HUES6 (cell line): Measurements from ENCODE around the gene SMR3A.

ENCODE experiments used
- H3K27ac ChIP-seq: 2 replicates; pipeline ENCODE4 v1.7.0; 2013; ENCODE audit warnings: low read depth, mild to moderate bottlenecking, low read length, inconsistent platforms
- H3K27me3 ChIP-seq: 2 replicates; pipeline ENCODE4 v1.6.1; 2013; ENCODE audit warnings: low read length; ENCODE audit not compliant: control insufficient read depth, insufficient read depth
- H3K36me3 ChIP-seq: 2 replicates; pipeline ENCODE4 v1.6.1; 2013; ENCODE audit warnings: low read length; ENCODE audit not compliant: control insufficient read depth, insufficient read depth
- H3K4me1 ChIP-seq: 2 replicates; pipeline ENCODE4 v1.6.1; 2013; ENCODE audit warnings: low read length; ENCODE audit not compliant: control insufficient read depth, insufficient read depth
- H3K4me3 ChIP-seq: 2 replicates; pipeline ENCODE4 v1.5.1; 2013; ENCODE audit warnings: low read depth, low read length
- H3K9ac ChIP-seq: one replicate; pipeline ENCODE4 v1.6.1; 2013; ENCODE audit warnings: mild to moderate bottlenecking, low read length
- H3K9me3 ChIP-seq: 2 replicates; pipeline ENCODE4 v1.6.1; 2013; ENCODE audit warnings: low read depth, low read length; ENCODE audit not compliant: control insufficient read depth, insufficient read depth

Gene SMR3A

DNA sequence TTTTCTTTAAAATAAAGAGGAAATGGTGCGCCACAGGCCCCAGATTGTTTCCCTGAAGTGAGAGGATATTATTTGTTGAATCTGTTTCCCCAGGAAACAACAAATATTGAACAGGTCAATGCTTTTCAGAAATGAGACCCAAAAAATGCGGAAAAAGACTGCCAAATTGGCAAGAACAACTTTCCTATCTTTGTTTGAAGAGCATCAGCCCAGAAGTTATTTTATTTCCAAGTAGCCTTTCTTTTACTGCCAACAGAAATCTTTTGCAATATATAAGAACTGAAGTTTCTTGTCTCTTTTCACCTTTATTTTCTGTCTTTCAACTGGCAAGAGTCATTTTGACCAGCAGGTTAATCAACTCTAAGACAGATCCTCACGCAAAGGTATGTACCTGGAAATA is at the start of gene SMR3A:
Gene SMR3A, plus strand, starts transcription at position 301 of the 400 bp plus-strand sequence. CDS start 1,356 bp downstream, outside the sequence.
- Histone ChIP-seq H3K27ac (no peak within 1 kb of the TSS), H3K36me3 (no peaks in the 10 kb centered on the region), H3K9ac (no peak within 1 kb of the TSS), H3K9me3 (no peaks in the 10 kb centered on the region; the same call in 1 of the 2 replicates), H3K27me3 (no peaks in the 10 kb centered on the region), H3K4me3 (no peak within 1 kb of the TSS), H3K4me1 (no peaks in the 10 kb centered on the region)

DNA sequence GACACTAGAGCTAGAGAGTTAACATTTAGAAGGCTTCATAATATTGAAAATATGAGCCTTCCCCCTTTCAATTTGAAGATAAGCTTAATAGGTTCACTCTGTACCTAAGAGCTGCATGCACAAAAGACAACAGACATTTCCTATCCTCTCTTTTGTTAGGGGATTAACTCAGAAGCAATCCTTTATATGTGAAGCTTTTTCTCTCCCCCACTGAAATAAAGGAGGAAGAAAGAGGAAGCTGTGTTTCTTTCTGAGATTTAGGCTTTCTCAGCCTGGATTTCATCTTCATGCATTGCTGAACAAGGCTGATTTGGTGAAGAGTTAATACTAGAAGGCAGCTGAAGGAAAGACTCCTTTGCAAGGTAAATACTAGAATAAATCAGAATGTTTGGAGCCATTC is 46.8 kb upstream of the SMR3A start:
- Histone ChIP-seq H3K9me3 (no peaks in the 10 kb centered on the region), H3K4me1 (peaks cover 6% of the 10 kb centered on the region; the same call in 1 of the 2 replicates), H3K27ac (0 out of 2 replicates have a peak overlapping the region, but pooled peaks have one; percentile 37), H3K9ac (no peak overlapping the region), H3K36me3 (no peaks in the 10 kb centered on the region), H3K27me3 (no peaks in the 10 kb centered on the region), H3K4me3 (no peak overlapping the region)

DNA sequence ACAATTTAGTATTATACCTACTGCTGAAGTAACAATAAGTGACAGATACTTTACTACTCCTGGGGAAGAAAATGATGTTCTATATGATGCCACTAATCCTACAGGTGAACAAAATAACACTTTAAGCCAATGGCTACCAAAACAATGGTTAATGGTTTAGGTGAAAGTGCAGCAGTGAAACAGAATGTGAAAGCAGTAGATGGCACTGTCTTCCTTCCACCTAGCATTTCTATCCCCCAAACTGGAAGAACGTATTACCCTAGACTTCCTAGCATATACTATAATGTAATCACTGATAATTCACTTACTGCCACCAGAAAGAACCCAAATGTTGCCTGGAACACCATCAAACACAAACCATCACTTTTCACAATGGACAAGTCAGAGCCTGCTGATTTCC is 44.6 kb upstream of the SMR3A start:
- Histone ChIP-seq H3K27me3 (no peaks in the 10 kb centered on the region), H3K9ac (no peak overlapping the region), H3K9me3 (no peaks in the 10 kb centered on the region), H3K4me1 (peaks cover 6% of the 10 kb centered on the region; the same call in 1 of the 2 replicates), H3K36me3 (no peaks in the 10 kb centered on the region), H3K4me3 (no peak overlapping the region), H3K27ac (no peak overlapping the region)

DNA sequence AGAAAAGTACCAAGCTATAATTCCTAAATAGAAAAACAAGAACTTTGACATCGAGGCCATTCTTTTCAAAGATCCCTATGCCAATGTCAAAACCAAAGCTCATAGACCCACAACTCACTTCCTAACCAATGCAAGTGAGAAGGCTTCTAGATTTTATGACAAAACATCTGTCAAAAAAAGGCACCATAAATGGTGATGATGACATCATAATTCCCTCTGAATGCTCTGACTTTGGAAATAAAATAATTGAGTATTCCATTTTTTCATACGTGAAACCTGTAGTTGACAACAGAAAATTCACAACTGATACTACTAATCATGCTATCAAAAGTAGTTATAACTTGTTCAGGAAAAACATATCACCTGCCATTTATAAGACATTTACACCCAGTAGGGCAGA is 34.5 kb upstream of the SMR3A start:
- H3K27me3 ChIP-seq: no peaks in the 10 kb centered on the region; the same call in 1 of the 2 replicates
- no peaks in the 10 kb centered on the region for H3K4me1 ChIP-seq
- no peak overlapping the region for H3K9ac ChIP-seq
- no peaks in the 10 kb centered on the region for H3K9me3 ChIP-seq
- no peaks in the 10 kb centered on the region for H3K36me3 ChIP-seq
- H3K4me3 ChIP-seq: no peak overlapping the region
- H3K27ac ChIP-seq: no peak overlapping the region

DNA sequence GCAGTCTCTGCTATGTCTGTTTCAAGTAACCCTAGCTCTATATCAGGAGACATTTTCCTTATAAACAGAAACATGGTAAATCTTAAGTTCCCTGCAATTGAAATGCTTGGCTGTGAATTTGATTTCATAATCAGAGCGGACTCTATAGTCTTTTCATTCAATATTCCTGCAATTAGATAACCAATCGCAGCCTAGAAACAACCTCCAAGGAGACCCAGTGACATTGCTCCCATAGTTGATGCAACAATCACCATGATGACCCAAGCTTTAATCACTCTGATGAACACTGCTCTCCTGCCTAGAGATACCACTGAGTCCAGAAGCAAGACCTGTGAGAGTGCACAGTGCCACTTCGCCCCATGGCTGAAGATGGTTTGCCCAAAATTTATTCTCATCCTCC is 25.9 kb upstream of the SMR3A start, which contains the start of gene CABS1:
Gene CABS1, plus strand, starts transcription at position 301 of the 400 bp plus-strand sequence. Its CDS starts 59 bp downstream, at position 360.
- Histone ChIP-seq H3K27ac (no peak within 1 kb of the TSS), H3K9ac (no peak within 1 kb of the TSS), H3K36me3 (no peaks in the 10 kb centered on the region), H3K4me3 (no peak within 1 kb of the TSS), H3K4me1 (no peaks in the 10 kb centered on the region), H3K27me3 (no peaks in the 10 kb centered on the region), H3K9me3 (no peaks in the 10 kb centered on the region)

DNA sequence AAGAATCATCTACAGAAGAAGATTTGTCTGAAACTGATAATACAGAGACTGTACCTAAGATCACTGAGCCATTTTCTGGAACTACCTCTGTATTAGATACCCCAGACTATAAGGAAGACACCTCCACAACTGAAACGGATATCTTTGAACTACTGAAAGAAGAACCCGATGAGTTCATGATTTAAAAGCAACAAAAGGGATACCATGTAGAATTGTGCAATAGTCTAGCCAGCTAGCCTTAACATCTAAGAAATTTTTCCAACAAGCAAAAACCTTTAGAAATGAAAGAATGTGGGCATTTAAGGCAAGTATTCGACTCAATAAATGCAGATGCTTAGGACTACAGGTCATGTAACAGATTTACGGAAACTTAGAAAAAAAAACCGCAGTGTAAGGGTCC is 24.5 kb upstream of the SMR3A start:
- no peaks in the 10 kb centered on the region for H3K9me3 ChIP-seq
- H3K36me3 ChIP-seq: no peaks in the 10 kb centered on the region
- no peak overlapping the region for H3K9ac ChIP-seq
- H3K4me1 ChIP-seq: no peaks in the 10 kb centered on the region
- H3K27me3 ChIP-seq: no peaks in the 10 kb centered on the region
- H3K4me3 ChIP-seq: no peak overlapping the region
- H3K27ac ChIP-seq: no peak overlapping the region

DNA sequence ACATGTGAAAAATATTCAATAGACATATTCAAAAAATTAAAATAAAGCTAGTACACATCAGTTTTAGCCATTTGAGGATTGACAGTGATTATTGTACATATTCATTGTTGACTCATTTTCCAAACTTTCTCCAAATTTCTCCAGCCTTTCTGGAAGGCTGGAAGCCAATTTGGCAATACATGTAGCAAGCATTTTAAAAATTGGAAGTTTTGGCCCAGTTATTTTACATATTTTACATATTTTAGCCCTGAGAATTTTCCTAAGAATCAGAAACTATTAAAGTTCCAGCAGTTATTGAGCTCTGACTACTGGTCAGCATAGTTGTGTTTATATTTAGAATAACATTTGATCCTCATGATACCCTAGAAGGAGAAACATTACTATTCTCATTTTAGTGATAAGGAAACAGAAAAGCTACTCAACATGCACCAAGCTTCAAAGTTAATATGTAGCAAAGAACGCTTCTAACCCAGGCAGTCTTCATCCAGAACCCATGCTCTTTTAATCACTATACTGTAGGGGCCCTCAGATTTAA is 22.6 kb upstream of the SMR3A start:
- H3K27ac ChIP-seq: no peak overlapping the region
- no peak overlapping the region for H3K9ac ChIP-seq
- no peaks in the 10 kb centered on the region for H3K36me3 ChIP-seq
- H3K4me1 ChIP-seq: no peaks in the 10 kb centered on the region
- no peaks in the 10 kb centered on the region for H3K9me3 ChIP-seq
- no peaks in the 10 kb centered on the region for H3K27me3 ChIP-seq
- H3K4me3 ChIP-seq: no peak overlapping the region

DNA sequence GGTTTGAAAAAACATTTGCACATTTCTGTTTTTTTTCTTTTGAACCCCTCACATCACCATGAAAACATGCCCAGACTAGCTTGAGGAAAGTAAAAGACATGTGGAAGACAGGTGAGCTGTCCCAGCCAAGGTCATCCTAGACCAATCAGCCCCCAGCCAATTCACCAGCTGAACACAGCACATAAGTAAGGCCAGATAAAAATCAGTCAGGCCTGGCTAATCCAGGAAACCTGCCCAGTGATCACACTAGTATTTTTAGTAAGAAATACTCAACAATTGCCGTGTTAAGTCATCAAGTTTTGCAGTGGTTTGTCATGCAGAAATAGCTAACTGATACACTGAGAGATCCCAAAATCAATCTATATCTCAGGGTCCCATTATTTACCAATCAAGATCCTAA is 4.4 kb upstream of the SMR3A start:
- no peak overlapping the region for H3K27ac ChIP-seq
- no peaks in the 10 kb centered on the region for H3K27me3 ChIP-seq
- H3K9me3 ChIP-seq: no peaks in the 10 kb centered on the region; the same call in 1 of the 2 replicates
- no peak overlapping the region for H3K4me3 ChIP-seq
- H3K36me3 ChIP-seq: no peaks in the 10 kb centered on the region
- no peak overlapping the region for H3K9ac ChIP-seq
- peaks cover 2% of the 10 kb centered on the region; the same call in 1 of the 2 replicates for H3K4me1 ChIP-seq

DNA sequence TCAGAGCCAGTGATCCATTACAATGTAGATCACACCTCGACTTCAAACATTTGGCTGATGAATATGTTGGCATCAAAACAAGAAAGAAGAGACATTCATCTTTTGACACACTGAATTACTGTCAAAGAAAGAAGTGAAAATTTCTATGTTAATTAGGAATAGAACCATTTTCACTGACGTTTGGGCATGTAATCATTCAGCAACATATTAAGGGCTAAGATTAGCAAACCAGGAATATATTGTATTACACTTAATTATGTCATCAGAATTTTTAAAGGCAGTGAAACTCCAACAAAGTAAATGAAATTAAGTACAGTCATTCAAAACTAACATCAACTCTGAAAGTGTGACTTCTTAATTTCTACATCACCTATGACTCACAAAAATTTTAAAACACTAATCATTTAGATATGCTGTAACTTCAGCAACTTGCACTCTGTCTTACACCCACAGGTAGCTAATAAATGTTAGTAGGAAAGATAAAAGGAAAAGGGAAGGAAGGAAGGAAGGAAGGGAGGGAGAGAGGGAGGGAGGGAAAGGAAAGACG is 1.4 kb upstream of the SMR3A start:
- Histone ChIP-seq H3K9me3 (no peaks in the 10 kb centered on the region; the same call in 1 of the 2 replicates), H3K4me1 (peaks cover 2% of the 10 kb centered on the region; the same call in 1 of the 2 replicates), H3K27me3 (no peaks in the 10 kb centered on the region), H3K9ac (no peak overlapping the region), H3K4me3 (no peak overlapping the region), H3K27ac (no peak overlapping the region), H3K36me3 (no peaks in the 10 kb centered on the region)

DNA sequence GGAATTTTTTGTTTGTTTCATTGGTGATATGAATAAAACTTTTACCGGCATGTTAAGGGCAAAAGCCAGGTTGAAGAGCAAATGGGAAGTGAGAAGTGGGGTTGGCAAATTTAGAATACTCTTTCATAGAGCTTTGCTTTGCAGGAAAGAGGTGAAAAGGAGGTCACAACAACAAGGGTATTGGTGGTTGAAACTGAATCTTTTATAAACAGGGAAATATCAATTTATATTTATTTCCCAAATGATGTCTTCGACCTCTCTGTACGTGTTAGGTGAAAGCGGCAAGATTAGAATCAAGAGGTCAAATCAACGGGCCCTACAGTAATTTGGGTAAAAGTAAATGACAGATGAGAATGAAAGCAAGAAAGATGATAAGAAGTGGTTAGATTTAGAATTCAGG is 3.4 kb downstream of the SMR3A start:
- no peaks in the 10 kb centered on the region for H3K4me1 ChIP-seq
- no peaks in the 10 kb centered on the region for H3K36me3 ChIP-seq
- no peak overlapping the region for H3K4me3 ChIP-seq
- no peak overlapping the region for H3K27ac ChIP-seq
- H3K9ac ChIP-seq: no peak overlapping the region
- H3K9me3 ChIP-seq: no peaks in the 10 kb centered on the region
- no peaks in the 10 kb centered on the region for H3K27me3 ChIP-seq

DNA sequence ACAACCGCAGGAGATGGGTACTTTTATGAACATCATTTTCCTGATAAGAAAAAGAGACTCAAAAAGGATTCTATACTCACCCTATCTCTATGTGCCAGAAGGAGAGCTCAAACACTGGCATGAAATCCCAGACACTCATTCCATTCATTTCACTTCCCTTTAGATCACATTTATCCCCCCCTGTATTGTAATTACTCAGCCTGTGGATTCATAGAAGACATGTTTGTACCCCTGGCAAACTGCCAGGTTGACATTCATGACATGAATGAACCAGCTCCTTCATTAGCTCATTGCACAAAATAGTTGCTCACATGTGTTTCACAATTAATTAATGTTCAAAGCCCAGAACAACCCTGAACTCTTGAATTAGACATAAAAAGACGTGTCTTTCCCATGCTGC is 4.9 kb downstream of the SMR3A start:
- no peak overlapping the region for H3K9ac ChIP-seq
- H3K36me3 ChIP-seq: no peaks in the 10 kb centered on the region
- H3K4me1 ChIP-seq: no peaks in the 10 kb centered on the region
- H3K27me3 ChIP-seq: no peaks in the 10 kb centered on the region
- H3K9me3 ChIP-seq: no peaks in the 10 kb centered on the region
- H3K27ac ChIP-seq: no peak overlapping the region
- H3K4me3 ChIP-seq: no peak overlapping the region
